HG03280 (cell line): ENCODE measurements around the gene KIAA1217.
"Not testable (repeated sequence)": the region's sequence is repeated elsewhere in the genome, so short reads cannot be mapped to it uniquely, and the experiment has no call there.

ENCODE experiments used
- ATAC-seq: cut with Tn5 transposase; IDR thresholded peaks from one replicate; pipeline ENCODE4 v1.9.1; 2021; ENCODE audit warnings: mild to moderate bottlenecking, moderate library complexity; ENCODE audit not compliant: unreplicated experiment

KIAA1217 gene

GRCh38 chr10:24337723-24338122 is 128.8 kb downstream of the KIAA1217 start:
- not testable (repeated sequence) for ATAC-seq

GRCh38 chr10:24339387-24339786 is 130.4 kb downstream of the KIAA1217 start:
- no peak for ATAC-seq

- ATAC-seq = no peak
Observed at GRCh38 chr10:24340446-24340845, 131.5 kb downstream of the KIAA1217 start.

- no peak for ATAC-seq
Observed at GRCh38 chr10:24340883-24341282, 131.9 kb downstream of the KIAA1217 start.

- ATAC-seq = no peak
Observed at GRCh38 chr10:24341371-24341770, 132.4 kb downstream of the KIAA1217 start.

- ATAC-seq = no peak
Observed at GRCh38 chr10:24341897-24342296, 133.0 kb downstream of the KIAA1217 start.

- no peak for ATAC-seq
Observed at GRCh38 chr10:24343686-24344085, 134.7 kb downstream of the KIAA1217 start.

GRCh38 chr10:24344279-24344678 is 135.3 kb downstream of the KIAA1217 start:
- ATAC-seq = no peak

GRCh38 chr10:24344695-24345463 is 135.9 kb downstream of the KIAA1217 start:
- ATAC-seq = no peak

GRCh38 chr10:24346877-24347519 is 138.1 kb downstream of the KIAA1217 start:
- no peak for ATAC-seq

- no peak for ATAC-seq
Observed at GRCh38 chr10:24349379-24350001, 140.6 kb downstream of the KIAA1217 start.

GRCh38 chr10:24350070-24350921 is 141.4 kb downstream of the KIAA1217 start:
- ATAC-seq = no peak

- ATAC-seq = not testable (repeated sequence)
Observed at GRCh38 chr10:24350922-24351225, 141.9 kb downstream of the KIAA1217 start.

- no peak for ATAC-seq
Observed at GRCh38 chr10:24351961-24352360, 143.0 kb downstream of the KIAA1217 start.

- no peak for ATAC-seq
Observed at GRCh38 chr10:24352399-24352798, 143.5 kb downstream of the KIAA1217 start.

- no peak for ATAC-seq
Observed at GRCh38 chr10:24353319-24353718, 144.4 kb downstream of the KIAA1217 start.

- ATAC-seq = no peak
Observed at GRCh38 chr10:24355056-24355688, 146.2 kb downstream of the KIAA1217 start.

GRCh38 chr10:24357344-24358004 is 148.5 kb downstream of the KIAA1217 start:
- ATAC-seq = no peak

GRCh38 chr10:24358022-24358421 is 149.1 kb downstream of the KIAA1217 start:
- no peak for ATAC-seq
